MG63 (cell line): Measurements from ENCODE around the gene GOLM1. TPM values are rescaled to one million over a fixed set of nuclear protein-coding genes. Genes with fewer than 3 reads are reported as not detected.

Source experiments
- DNase-seq: peaks from one replicate; pipeline ENCODE4 v3.0.0-alpha.2; 2020
- H3K27me3 ChIP-seq: fragments of 250-450 bp; sonication (Bioruptor Pico); 2 replicates; pipeline ENCODE4 v1.5.1; 2020; ENCODE audit warnings: mild to moderate bottlenecking, moderate library complexity
- H3K36me3 ChIP-seq: fragments of 250-450 bp; sonication (Bioruptor Pico); 2 replicates; pipeline ENCODE4 v1.5.1; 2020; ENCODE audit warnings: mild to moderate bottlenecking, moderate library complexity
- H3K4me3 ChIP-seq: fragments of 250-450 bp; sonication (Bioruptor Pico); 2 replicates; pipeline ENCODE4 v1.5.1; 2020; ENCODE audit warnings: mild to moderate bottlenecking, moderate library complexity
- H3K9me3 ChIP-seq: fragments of 250-450 bp; sonication (Bioruptor Pico); 2 replicates; pipeline ENCODE4 v1.5.1; 2020; ENCODE audit warnings: mild to moderate bottlenecking, moderate library complexity
- total RNA-seq: library from RNA; depleted of rRNA; stranded (reverse); fragments of >200 nt; shearing (Covaris generic); gene quantifications from 2 replicates; pipeline ENCODE4 v1.2.3, GENCODE V29; 2014; ENCODE audit warnings: low replicate concordance

The GOLM1 gene
- total RNA-seq, 1 experiment from 2014 or later: 37.9 TPM

DNA sequence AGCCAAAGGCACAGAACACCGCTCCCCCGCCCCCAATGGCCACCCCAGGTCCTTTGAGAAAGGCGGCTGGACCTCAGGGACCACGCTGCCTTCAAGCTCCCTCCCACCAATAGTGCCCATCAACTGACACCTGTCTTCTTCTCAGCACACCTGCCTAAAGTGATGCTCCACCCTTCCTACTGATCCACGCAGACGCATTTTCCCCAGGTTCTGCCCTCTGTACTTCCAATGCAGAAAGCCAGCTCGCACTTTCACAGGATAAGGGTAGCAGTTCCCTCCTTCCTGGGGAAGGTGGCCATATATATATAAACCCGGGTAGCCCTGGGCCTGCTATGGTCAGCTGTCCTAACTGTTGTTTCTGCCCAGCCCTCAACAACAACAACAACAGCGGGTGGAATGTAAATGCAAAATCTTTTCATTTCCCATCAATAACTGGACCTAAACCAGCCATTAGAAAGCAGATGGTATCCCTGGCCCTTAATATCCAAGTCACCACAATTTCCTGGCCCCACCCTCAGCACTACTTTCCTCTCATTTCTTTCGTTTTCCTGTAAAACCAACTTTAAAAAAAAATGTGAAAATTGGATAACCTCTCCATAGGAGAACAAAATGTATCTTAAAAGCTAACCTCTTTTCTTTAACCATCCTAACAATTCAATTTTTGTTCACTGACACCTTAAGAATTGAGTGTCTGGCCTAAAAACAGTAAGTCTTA lies 1.7 kb downstream of the GOLM1 start:
- H3K36me3 ChIP-seq: no peaks in the 10 kb centered on the region; the same call in 1 of the 2 replicates
- H3K4me3 ChIP-seq: peak overlapping the region; percentile 79
- H3K27me3 ChIP-seq: no peaks in the 10 kb centered on the region

DNA sequence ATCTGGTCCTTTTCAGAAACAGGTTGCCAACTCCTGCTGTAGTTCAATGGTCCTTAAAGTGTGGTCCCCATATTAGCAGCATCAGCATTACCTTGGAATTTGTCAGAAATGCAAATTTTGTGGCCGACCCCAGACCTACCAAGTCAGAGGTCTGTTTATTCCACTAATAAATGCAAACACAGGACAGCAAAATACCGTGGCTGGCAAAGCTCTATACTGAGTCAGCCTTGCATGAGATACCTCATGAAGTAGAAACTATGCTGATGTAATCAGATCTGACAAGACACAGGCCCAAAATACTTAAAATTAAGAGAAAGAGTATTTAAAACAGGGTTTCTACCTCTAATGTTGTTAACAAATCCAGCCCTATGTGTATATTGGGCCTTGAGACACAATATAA lies 3.0 kb downstream of the GOLM1 start:
- peak; percentile 33 for DNase-seq

More for the DNA sequence above, 1.7 kb downstream of the GOLM1 start:
- DNase-seq: no peak
- no peaks in the 10 kb centered on the region for H3K9me3 ChIP-seq

DNA sequence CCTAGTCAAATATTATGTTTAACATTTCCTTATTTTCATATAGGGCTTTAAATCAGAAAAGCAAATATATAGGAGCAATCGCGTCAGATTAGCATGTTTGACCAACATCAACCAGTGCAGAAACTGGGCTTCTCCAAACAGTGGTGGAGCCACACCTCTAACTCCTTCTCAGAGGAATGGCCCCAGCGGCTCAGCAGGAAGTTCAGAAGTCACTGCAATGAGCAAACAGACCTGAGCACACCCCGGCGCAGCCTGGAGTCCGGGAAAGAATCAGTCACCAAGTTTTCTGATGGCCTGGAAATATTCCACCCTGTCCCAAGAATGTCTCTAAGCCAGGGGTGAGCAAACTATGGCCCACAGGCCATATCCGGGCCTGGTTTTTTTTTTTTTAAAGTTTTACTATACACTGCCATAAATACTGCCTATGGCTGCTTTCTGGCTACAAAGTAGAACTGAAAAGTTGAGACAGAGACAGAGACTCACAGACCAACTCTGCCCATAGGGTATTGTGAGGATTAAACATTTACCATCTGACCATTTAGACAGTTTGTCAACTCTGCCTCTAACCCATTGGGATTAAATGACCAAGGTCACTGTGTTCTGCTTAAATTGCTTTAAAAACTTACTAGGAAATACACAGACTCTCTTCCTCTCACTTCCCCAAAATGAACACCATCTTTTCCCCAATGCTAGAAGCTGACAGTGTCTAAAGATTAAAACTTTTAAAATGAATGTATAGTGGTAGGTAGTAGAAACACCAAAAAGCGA lies 5.4 kb downstream of the GOLM1 start:
- Histone ChIP-seq H3K27me3 (no peaks in the 10 kb centered on the region), H3K4me3 (no peak overlapping the region), H3K36me3 (no peaks in the 10 kb centered on the region; the same call in 1 of the 2 replicates), H3K9me3 (no peaks in the 10 kb centered on the region)
- no peak for DNase-seq

More for the DNA sequence above, 3.0 kb downstream of the GOLM1 start:
- no peak overlapping the region for H3K4me3 ChIP-seq
- no peaks in the 10 kb centered on the region; the same call in 1 of the 2 replicates for H3K36me3 ChIP-seq
- no peaks in the 10 kb centered on the region for H3K27me3 ChIP-seq
- H3K9me3 ChIP-seq: no peaks in the 10 kb centered on the region

DNA sequence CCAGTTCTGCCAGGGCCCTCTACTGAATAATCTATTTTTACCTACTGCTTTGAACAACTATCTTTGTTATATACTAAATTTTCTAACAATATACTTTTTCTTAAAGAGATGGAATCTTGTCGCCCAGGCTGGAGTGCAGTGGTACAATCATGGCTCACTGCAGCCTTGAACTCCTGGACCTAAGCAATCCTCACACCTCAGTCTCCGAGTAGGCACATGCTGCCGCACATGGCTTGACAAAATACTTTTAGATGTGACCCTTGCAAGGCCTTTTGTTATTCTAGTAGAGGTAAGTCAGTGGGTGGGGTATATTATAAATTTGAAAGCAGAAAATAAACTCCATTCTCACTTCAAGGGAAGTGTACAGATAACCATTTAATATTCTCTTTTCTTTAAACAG lies 7.9 kb downstream of the GOLM1 start:
- Histone ChIP-seq H3K4me3 (no peak overlapping the region), H3K36me3 (no peaks in the 10 kb centered on the region; the same call in 1 of the 2 replicates), H3K9me3 (no peaks in the 10 kb centered on the region), H3K27me3 (no peaks in the 10 kb centered on the region)
- DNase-seq: no peak

DNA sequence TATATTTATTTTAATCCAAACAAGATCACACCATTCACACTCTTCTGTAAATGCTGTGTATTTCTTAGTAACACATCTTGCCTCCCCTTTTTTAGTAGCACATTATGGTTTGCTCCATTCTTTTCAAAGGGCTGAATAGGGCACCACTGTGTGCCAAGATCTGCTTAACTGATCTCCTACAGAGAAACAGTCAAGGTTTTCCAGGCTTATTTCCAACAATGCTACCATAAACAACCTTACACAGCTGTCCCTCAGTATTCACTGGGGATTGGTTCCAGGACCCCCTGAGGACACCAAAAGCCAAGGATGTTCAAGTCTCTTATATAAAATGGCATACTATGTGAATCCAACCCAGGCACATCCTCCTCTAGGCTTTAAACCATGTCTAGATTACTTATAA lies 16.5 kb downstream of the GOLM1 start:
- Histone ChIP-seq H3K27me3 (no peaks in the 10 kb centered on the region), H3K9me3 (no peaks in the 10 kb centered on the region), H3K4me3 (no peak overlapping the region), H3K36me3 (no peaks in the 10 kb centered on the region)
- peak; percentile 45 for DNase-seq

DNA sequence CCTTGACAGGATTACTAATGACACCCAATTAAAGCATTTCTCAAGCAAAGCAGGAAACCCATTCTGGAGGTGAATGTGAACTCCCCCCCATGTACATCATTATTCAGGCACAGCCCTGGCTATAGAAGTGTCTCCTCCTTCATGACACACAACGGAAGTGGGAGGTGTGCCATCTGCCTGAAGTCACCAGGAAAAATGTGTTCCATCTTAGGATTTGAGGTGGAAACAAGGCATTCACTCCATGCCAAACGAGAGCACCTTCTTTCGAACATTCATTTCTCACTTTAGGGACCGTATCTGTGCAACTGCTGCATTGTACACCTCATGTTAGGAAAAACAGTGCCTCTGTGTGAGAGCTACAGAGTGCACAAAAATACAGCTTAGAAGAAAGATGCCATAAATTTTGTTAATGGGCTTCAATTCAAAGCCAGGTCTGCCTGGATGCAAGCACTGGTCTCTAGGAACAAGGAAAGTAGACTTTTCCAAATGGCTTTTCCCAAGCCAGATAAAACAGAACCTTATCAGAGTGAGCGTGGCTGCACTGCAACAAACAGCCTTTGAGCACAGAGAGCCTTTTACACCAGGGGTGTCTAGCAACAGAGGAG lies 19.4 kb downstream of the GOLM1 start:
- H3K27me3 ChIP-seq: no peaks in the 10 kb centered on the region
- H3K9me3 ChIP-seq: no peaks in the 10 kb centered on the region
- H3K4me3 ChIP-seq: no peak overlapping the region
- no peak for DNase-seq
- peaks cover 2% of the 10 kb centered on the region; the same call in 1 of the 2 replicates for H3K36me3 ChIP-seq

DNA sequence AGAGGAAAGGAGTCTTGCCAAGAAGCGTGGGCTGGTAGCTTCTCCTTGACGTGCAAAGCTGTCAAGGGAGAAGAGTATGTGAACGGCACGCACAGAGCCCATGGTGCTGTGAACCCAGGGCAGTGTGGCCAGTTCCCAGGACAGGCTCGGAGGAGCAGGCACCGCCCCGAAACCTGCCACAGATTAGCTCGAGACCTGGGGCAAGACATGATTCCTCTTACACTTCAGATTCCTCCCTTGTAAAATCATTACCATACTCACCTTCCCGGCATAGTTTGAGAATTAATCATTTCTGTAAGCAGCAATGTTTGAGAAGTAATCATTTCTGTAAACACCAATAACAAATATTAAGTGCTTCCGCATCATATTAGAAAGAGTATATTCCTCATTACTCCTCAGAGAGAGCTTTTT lies 19.9 kb downstream of the GOLM1 start:
- Histone ChIP-seq H3K27me3 (no peaks in the 10 kb centered on the region), H3K36me3 (peaks cover 2% of the 10 kb centered on the region; the same call in 1 of the 2 replicates), H3K9me3 (no peaks in the 10 kb centered on the region), H3K4me3 (no peak overlapping the region)
- DNase-seq: no peak

DNA sequence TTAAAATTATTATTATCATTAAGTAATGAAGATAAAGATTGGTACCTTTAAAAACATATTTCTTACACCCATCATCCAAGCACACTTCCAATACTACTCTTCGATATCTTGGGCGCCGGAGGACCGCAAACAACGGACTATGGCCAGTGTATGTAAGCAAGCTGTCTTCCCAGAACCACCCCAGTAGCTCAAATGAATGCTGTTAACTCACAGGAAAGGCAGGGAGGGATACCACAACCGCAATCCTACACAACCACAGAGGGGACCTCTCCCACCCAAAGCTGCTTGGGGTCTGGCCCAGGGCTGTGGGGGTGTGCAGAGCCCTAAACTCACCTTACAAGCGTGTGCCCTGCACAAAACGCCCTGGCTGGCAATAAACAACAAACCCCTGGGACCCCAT lies 20.6 kb downstream of the GOLM1 start:
- Histone ChIP-seq H3K4me3 (no peak overlapping the region), H3K27me3 (no peaks in the 10 kb centered on the region), H3K36me3 (peaks cover 2% of the 10 kb centered on the region; the same call in 1 of the 2 replicates), H3K9me3 (no peaks in the 10 kb centered on the region)
- no peak for DNase-seq

DNA sequence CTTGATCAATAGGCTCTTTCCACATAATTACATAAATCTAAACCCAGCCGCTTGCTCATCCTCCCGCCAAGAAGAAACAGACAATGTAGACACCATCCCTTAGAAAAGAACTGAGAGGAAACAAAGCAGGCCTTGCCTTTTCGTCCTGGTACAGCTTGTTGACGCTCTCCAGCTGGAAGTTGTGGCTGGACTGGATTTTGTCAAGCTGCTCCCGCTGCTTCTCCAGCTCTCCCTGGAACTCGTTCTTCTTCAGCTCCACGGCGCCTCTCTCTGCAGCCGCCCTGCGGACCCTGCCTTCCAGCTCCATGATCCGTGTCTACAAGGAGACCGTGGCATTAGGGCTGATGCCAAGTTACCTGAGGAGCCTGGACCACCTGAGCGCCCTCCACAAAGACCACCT lies 22.1 kb downstream of the GOLM1 start:
- Histone ChIP-seq H3K36me3 (peaks cover 2% of the 10 kb centered on the region; the same call in 1 of the 2 replicates), H3K4me3 (no peak overlapping the region), H3K9me3 (no peaks in the 10 kb centered on the region), H3K27me3 (no peaks in the 10 kb centered on the region)
- DNase-seq: no peak

DNA sequence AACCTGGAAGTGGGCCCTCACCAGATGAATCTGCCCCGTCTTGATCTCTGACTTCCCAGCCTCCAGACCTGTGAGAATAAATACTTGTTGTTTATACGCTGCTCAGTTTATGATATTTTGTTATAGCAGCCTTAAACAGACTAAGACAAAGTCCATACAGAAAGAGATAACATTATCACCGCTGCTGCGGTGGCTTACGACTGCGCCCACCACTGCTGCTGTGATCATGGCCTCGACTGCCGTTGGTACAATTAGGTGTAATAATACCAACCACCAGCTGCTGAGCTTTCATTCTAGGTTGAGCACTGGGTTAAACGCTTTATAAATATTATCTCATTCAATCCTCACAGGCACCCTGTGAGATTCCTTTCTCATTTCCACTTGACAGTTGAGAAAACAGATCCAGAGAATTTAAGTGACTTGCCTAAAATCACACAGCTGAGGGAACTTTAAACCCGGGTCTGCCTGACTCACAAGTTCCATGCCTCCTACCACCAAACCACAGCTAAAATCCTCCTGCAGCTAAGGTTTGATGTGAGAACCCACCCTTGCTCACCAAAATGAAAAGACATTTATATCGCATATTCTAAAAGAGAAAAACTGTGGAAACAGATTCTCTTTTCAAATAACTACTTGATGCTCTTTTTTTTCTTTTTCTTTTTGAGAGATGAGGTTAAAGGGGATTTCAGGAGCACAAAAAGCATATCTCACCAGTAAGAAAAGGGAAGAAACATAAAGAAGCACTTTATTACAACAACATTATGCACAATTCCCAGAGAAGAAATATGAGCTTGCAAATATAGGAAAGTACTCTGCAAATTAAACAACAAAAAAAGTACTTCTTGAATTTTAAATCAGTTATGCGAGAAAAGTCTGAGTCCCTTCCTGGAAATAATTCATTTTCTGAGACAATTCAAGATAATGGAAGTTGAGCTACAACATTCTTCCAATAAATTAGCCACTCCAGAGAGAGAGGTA lies 23.9 kb downstream of the GOLM1 start:
- no peak for DNase-seq
- no peaks in the 10 kb centered on the region for H3K27me3 ChIP-seq
- no peak overlapping the region for H3K4me3 ChIP-seq
- H3K9me3 ChIP-seq: no peaks in the 10 kb centered on the region
- H3K36me3 ChIP-seq: peaks cover 2% of the 10 kb centered on the region; the same call in 1 of the 2 replicates

DNA sequence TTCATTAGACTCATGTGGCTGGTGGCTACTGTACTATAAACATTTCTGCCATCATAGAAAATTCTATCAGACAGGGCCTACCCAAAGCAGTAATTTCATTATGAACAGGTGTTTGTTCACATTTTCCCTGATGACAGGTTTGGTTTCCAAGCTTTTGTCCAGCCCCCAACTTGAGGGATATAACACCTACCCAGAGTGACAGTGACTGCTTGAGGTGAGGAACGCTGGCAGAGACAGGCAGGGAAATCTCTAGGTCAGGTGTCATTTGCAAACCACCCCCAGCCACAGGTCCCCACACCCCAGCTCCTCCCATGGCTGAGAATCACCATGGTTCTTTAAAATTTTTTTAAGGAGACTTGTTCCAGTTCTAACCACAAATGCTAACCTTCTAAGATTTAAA lies 25.5 kb downstream of the GOLM1 start:
- H3K36me3 ChIP-seq: peaks cover 2% of the 10 kb centered on the region; the same call in 1 of the 2 replicates
- DNase-seq: no peak
- H3K9me3 ChIP-seq: no peaks in the 10 kb centered on the region
- no peak overlapping the region for H3K4me3 ChIP-seq
- no peaks in the 10 kb centered on the region for H3K27me3 ChIP-seq

DNA sequence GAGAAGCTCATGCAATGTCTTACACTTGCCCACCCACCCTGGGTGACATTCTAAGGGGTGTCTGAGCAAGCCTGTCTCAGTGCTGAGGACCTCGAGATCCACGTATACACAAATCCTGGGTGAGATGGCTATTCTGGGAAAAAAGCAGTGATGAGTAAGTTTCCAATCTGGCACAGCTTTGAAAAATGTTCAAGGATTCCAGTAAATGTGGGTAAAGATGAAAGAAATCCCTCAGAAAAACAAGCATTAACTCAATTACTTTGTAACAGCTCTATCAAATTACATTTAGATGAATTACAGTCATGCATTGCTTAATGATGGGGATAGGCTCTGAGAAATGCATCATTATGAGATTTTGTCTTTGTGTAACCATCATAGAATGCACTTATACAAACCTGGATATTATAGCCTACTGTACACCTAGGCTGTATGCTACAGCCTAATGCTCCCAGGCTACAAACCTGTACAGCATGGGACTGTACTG lies 26.9 kb downstream of the GOLM1 start:
- DNase-seq: no peak
- H3K36me3 ChIP-seq: peaks cover 2% of the 10 kb centered on the region; the same call in 1 of the 2 replicates
- no peaks in the 10 kb centered on the region for H3K27me3 ChIP-seq
- no peaks in the 10 kb centered on the region for H3K9me3 ChIP-seq
- H3K4me3 ChIP-seq: no peak overlapping the region

DNA sequence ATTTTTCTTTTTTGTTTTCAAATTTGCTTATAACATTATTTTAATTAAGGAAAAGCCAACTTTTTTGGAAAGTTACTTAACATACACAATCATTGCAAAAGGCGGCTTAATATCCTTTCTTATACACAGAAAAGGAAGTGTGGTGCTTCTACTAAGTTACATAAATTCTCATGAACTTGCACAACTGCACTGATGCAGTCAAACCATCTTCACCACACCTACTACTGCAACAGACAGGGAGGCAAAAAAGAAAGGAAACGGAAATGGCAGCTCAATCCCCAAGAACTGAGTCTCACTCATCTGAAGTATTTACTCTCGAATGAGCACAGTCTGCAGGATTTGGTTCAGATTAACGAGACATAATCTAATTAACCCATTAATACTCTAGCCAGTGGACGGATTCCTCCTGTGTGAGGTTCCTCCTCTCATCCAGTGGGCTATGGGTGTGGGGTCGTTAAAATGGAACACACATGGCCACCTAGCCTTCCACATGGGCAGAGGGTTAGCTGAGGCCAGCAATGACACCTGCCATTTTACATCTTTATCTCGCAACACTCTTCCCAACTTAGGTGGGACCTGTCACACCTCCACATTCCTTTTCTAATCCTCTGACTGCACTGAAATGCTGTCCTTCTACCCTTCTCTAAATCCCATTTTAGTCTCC lies 30.0 kb downstream of the GOLM1 start:
- no peaks in the 10 kb centered on the region for H3K9me3 ChIP-seq
- no peaks in the 10 kb centered on the region; the same call in 1 of the 2 replicates for H3K36me3 ChIP-seq
- H3K4me3 ChIP-seq: no peak overlapping the region
- no peaks in the 10 kb centered on the region for H3K27me3 ChIP-seq
- no peak for DNase-seq

DNA sequence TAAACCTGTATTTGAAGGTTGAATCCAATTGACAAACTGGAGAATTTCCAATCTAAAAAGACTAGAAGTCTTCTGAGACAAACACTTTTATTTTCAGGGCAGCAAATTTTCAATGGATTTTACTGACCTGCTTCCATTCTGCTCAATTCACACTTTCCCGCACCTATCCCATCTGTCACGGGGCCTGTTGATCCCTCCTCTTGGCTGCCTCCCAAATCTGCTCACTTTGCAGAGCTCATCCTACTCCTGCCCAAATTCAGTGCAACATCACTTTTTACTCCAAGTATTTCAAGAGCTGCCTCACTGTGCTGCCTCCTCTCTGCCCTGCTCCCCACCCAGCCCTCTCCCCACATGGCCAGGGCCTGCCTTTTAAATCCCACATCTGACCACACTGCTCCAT lies 35.1 kb downstream of the GOLM1 start:
- H3K36me3 ChIP-seq: no peaks in the 10 kb centered on the region
- no peak for DNase-seq
- no peaks in the 10 kb centered on the region for H3K27me3 ChIP-seq
- no peaks in the 10 kb centered on the region for H3K9me3 ChIP-seq
- no peak overlapping the region for H3K4me3 ChIP-seq

DNA sequence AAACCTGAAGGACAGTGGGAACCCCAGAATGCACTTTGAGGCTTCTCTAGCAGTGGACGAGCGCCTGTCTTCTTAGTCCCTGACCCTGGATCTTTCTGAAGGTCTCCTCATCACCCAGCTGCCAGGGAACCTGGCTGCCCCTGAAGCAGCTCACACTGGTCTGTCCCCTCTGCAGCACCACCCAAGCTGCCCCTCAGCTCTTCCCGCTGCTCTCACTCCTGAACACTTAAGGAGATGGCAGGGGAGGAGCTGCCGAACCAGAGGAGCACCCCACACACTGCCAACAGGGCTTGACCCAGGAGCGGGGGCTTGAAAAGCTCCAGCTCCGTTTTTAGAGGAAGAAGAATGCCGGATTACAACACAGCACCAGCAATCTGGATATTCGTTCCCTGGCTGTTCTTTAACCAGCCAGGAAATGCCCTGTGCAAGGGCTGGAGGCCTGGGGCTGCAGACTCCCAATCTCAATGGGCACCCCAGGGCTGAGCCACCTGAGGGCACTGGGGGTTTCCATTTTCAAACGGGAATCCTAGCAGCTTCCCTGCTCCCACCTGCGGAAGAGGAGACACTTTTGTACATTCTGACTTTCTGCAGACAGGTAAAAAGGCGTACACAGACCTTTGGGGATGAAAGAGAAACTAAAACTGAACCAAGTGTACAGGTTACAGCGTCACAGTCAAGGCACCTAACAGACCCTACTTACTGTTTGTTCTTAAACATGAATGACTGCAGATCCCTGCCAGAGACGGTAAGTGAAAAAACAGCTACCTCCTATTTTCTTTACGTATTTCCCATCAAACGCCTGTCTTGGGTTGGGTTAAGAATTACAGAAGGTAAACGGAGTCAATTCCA lies 36.3 kb downstream of the GOLM1 start:
- no peaks in the 10 kb centered on the region for H3K36me3 ChIP-seq
- no peaks in the 10 kb centered on the region for H3K9me3 ChIP-seq
- H3K27me3 ChIP-seq: no peaks in the 10 kb centered on the region
- no peak overlapping the region for H3K4me3 ChIP-seq
- DNase-seq: no peak
